Mucosa of descending colon (tissue), 3 donors: ENCODE data around the gene ARL1. TPM values are rescaled to one million over a fixed set of nuclear protein-coding genes. Genes with fewer than 3 reads are reported as not detected.

ENCODE experiments used
- ATAC-seq: fragments of 200-7000 bp; cut with Tn5 transposase; one replicate; pipeline ENCODE4 v1.9.1; 2020; ENCODE audit warnings: mild to moderate bottlenecking, moderate library complexity
- DNase-seq, 3 donors: peaks; one replicate each; pipeline ENCODE4 v3.0.0-alpha.2; 2020
- H3K36me3 ChIP-seq: fragments of 200-600 bp; one replicate; pipeline ENCODE4 v1.8.0; 2021; ENCODE audit warnings: low read depth, mild to moderate bottlenecking
- H3K4me1 ChIP-seq: fragments of 200-600 bp; one replicate; pipeline ENCODE4 v1.8.0; 2021; ENCODE audit warnings: low read depth, mild to moderate bottlenecking
- H3K4me3 ChIP-seq: fragments of 200-600 bp; one replicate; pipeline ENCODE4 v1.8.0; 2021; ENCODE audit warnings: mild to moderate bottlenecking
- H3K9me3 ChIP-seq: fragments of 200-600 bp; one replicate; pipeline ENCODE4 v1.8.0; 2021; ENCODE audit warnings: mild to moderate bottlenecking
- intact Hi-C, 2 donors: fragments of 100-400 bp; cut with DNase I in 1 of 2; cut with micrococcal nuclease in 1 of 2; formaldehyde crosslinking; loops; one replicate each; pipeline versions ENCODE4 v1.11.0 to v1.11.1; 2022; cut with DNase I, micrococcal nuclease
- long read RNA-seq, 2 donors: library from polyadenylated mRNA; unstranded; transcript quantifications; one replicate each; pipeline ENCODE4 v2.0.0, GENCODE V29; 2019 to 2021
- total RNA-seq, 3 donors: library from RNA; stranded (reverse); fragmentation: NEBNext Ultra II Directional in 2 of 3; extraction: Animal tissue kit (Norgen Biotek cat#: 25700) in 2 of 3; gene quantifications; one replicate each; pipeline versions ENCODE4 v1.2.1 to v1.2.4, GENCODE V29; 2021 to 2023
- TF ChIP-seq, protein P1 (sequence below): fragments of 200-600 bp; IDR thresholded peaks from one replicate; pipeline ENCODE4 v1.8.0; 2022; ENCODE audit warnings: antibody characterized with exemption, mild to moderate bottlenecking
- donor health status: DM: no; HTN: no; CAD: no; lungs with moderate emphysema.
- donor health status: DM: no; HTN: no; CAD: no.
- donor health status: DM: no; HTN: yes; CAD: no.

ARL1 gene
- 10 to 100 TPM; 70.6 to 77.8 (median 73.0) TPM for total RNA-seq
- long read RNA-seq, donor 1, transcript ARL1-201 (6 exons, 3,241 nt): major isoform, 80 of 85 reads
- long read RNA-seq, donor 1, partial matches to known transcripts: 0 of 85 reads
- long read RNA-seq, donor 1, other reads (novel, unspliced or antisense): 5 of 85 reads
- long read RNA-seq, donor 2, transcript ARL1-201 (6 exons, 3,241 nt): major isoform, 48 of 52 reads
- long read RNA-seq, donor 2, partial matches to known transcripts: 0 of 52 reads
- long read RNA-seq, donor 2, other reads (novel, unspliced or antisense): 2 of 52 reads

DNA sequence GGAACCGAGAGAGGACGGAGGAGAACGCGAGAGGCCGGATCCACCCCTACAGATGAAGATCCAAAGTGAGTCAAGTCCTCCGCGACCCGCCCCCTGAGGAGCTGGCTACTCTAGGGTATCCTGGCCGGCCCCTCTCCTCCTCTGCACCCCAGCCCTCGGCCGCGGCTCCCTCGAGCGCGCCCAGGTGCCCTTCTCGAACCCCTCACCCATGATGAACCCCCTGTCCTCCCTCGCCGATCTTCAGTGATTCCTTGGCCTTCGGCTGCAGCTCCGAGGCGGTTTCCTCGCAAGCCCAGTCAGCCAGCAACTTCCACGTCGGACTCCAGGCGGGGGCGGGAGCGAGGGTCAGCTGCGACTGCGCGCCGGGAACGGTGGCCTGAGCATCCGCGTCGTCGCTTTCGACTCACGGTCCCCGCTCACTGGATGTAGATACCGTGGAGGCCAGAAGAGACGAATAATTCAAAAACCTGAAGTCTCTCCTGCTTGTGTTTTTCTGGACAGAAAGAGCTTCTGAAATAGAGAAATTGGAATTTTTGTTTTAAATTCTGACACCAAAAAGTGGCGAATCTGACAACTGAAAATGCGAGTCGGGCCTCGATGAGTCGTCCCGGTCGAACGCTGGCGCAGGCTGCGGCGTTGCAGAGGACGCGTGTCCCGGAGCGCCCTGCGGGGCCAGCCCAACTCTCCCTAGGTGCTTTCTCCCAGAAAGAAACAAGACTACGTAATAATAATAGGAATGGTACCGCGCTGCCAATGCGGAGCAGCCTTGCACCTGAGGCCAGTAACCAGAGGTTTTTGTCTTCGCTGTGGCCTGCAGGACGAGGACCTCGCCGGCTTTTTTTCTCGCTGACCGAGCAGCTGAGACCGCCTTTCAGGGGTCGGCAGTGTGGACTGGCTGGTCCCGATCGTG is at the start of gene ARL1:
ARL1 (minus strand) TSS at position 337 of the 910 bp plus-strand sequence; CDS start at position 210, 127 bp downstream.
- intact Hi-C loops: no loop called here
- DNase-seq (peak; percentile 88 to 91 (median 90)), ATAC-seq (peak; percentile 95)
- TF ChIP-seq, protein P1, sequence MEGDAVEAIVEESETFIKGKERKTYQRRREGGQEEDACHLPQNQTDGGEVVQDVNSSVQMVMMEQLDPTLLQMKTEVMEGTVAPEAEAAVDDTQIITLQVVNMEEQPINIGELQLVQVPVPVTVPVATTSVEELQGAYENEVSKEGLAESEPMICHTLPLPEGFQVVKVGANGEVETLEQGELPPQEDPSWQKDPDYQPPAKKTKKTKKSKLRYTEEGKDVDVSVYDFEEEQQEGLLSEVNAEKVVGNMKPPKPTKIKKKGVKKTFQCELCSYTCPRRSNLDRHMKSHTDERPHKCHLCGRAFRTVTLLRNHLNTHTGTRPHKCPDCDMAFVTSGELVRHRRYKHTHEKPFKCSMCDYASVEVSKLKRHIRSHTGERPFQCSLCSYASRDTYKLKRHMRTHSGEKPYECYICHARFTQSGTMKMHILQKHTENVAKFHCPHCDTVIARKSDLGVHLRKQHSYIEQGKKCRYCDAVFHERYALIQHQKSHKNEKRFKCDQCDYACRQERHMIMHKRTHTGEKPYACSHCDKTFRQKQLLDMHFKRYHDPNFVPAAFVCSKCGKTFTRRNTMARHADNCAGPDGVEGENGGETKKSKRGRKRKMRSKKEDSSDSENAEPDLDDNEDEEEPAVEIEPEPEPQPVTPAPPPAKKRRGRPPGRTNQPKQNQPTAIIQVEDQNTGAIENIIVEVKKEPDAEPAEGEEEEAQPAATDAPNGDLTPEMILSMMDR: no peak
- H3K4me1 ChIP-seq: peaks cover 10% of the 10 kb centered on the region
- no peaks in the 10 kb centered on the region for H3K9me3 ChIP-seq
- no peaks in the 10 kb centered on the region for H3K36me3 ChIP-seq
- H3K4me3 ChIP-seq: peak within 1 kb of the TSS; percentile 69

DNA sequence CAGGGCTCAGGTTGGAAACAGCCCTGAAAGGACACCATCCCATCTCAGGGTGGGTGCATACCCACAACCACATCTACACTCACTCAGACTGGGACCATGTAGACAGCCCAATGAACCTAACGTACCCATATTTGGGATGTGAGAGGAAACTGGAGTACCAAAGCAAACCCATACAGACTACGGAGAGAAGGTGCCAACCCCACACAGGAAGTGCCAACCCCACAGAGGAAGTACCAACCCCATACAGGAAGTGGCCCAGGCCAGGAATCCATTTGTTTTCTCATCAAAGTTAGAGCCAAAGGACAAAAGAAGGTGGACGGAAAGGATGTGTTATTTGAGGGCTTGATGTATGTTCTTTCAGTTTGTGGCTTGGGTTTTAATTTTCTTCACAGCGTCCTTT is 48.1 kb upstream of the ARL1 start:
- Histone ChIP-seq H3K9me3 (no peaks in the 10 kb centered on the region), H3K36me3 (no peaks in the 10 kb centered on the region), H3K4me3 (no peak overlapping the region), H3K4me1 (no peaks in the 10 kb centered on the region)
- DNase-seq (no peak), ATAC-seq (no peak)
- intact Hi-C loops: no loop called here
- TF ChIP-seq, protein P1: no peak

DNA sequence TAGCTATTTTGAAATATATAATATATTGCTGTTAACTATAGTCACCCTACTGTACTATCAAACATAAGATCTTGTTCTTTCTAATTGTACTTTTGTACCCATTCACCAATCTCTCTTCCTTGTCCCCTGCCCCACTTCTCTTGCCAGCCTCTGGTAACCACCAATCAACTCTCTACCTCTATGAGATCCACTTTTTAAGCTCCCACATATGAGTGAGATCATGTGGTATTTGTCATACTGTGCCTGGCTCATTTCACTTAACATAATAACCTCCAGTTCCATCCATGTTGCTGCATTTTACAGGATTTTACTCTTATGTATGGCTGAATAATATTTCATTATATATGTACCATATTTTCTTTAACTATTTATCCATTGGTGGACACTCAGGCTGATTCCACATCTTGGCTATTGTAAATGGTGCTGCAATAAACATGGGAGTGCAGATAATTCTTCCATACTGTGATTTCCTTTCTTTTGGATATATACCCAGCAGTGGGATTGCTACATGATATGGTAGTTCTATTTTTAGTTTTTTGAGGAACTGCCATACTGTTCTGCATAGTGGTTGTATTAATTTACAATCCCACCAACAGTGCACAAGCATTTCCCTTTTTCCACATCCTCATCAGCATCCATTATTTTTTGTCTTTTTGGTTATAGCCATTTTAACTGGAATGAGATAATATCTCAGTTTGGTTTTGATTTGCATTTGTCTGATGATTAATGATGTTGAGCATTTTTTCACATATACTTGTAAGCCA is 34.1 kb upstream of the ARL1 start:
- TF ChIP-seq, protein P1: no peak
- H3K4me3 ChIP-seq: no peak overlapping the region
- DNase-seq: no peak
- intact Hi-C loops: no loop called here
- no peaks in the 10 kb centered on the region for H3K4me1 ChIP-seq
- ATAC-seq: no peak
- H3K36me3 ChIP-seq: no peaks in the 10 kb centered on the region
- no peaks in the 10 kb centered on the region for H3K9me3 ChIP-seq

DNA sequence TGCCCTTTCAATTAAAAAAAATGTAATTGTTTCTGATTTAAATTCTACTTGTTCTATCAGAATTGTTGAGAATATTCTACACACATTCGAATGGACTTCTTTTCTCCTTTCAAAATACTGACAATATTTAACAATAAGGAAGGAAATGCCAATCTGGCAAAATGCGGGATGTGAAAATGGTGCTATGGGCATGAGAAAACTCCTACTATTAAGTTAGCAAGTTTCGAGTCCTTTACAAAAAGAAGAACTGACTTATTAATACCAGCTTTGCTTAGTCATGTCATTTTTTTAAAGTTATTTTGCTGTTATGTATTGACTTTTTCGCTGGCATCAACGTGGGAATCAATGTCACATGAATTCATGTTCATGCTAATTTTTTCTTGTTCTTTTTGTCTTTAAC is 31.7 kb upstream of the ARL1 start:
- ATAC-seq (no peak), DNase-seq (peak in 1 of 3 donors; percentile 4)
- Histone ChIP-seq H3K36me3 (no peaks in the 10 kb centered on the region), H3K9me3 (no peaks in the 10 kb centered on the region), H3K4me3 (no peak overlapping the region), H3K4me1 (no peaks in the 10 kb centered on the region)
- TF ChIP-seq, protein P1: no peak
- intact Hi-C loops: no loop called here

DNA sequence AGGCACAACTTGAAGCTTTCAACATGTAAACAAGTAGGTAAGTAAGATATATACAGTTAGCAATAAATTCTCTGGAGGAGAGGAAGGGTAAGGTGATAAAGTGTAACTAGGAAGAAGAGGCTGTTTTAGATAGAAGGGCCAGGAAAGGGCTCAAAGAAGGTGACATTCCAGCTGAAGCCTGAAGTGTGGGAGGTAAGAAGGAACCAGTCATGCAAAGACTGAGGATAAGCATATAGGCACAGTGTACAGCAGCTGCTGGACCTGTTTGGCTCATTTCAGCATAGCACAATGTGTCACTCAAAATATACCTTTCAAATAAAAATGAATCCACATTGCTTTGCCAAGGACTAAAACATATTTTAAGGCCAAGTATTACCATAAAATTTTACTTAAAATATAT is 28.6 kb upstream of the ARL1 start:
- Histone ChIP-seq H3K9me3 (no peaks in the 10 kb centered on the region), H3K4me1 (no peaks in the 10 kb centered on the region), H3K36me3 (no peaks in the 10 kb centered on the region), H3K4me3 (no peak overlapping the region)
- intact Hi-C loops: no loop called here
- DNase-seq (no peak), ATAC-seq (no peak)
- TF ChIP-seq, protein P1: no peak
